Uterus (tissue), 4 donors: ENCODE measurements around the gene ACAP2. TPM values are rescaled to one million over a fixed set of nuclear protein-coding genes. Genes with fewer than 3 reads are reported as not detected.

Experiments used
- DNase-seq, 2 donors: peaks; one replicate each; pipeline ENCODE4 v3.0.0-alpha.2; 2019 to 2020
- H3K27ac ChIP-seq, 2 donors: fragments of 200-600 bp; sonication (generic); 1 replicate in 1 of 2; 2 replicates in 1 of 2; pipeline ENCODE4 v1.5.1; 2016 to 2018
- H3K27me3 ChIP-seq, 2 donors: fragments of 200-600 bp; sonication (generic); one replicate each; pipeline ENCODE4 v1.5.1; 2018 to 2019; ENCODE audit warnings: control low read depth in 1 of 2
- H3K36me3 ChIP-seq, 2 donors: fragments of 200-600 bp; sonication (generic); one replicate each; pipeline ENCODE4 v1.5.1; 2019; ENCODE audit warnings: control low read depth in 1 of 2
- H3K4me1 ChIP-seq, 2 donors: fragments of 200-600 bp; sonication (generic); one replicate each; pipeline ENCODE4 v1.5.1; 2018 to 2019; ENCODE audit warnings: control low read depth in 1 of 2
- H3K4me3 ChIP-seq, 2 donors: fragments of 200-600 bp; sonication (generic); 1 replicate in 1 of 2; 2 replicates in 1 of 2; pipeline ENCODE4 v1.5.1; 2018 to 2019; ENCODE audit warnings: mild to moderate bottlenecking in 1 of 2
- H3K9me3 ChIP-seq, 2 donors: fragments of 200-600 bp; sonication (generic); one replicate each; pipeline ENCODE4 v1.5.1; 2019; ENCODE audit warnings: control low read depth in 1 of 2
- POLR2A ChIP-seq, 2 donors: fragments of 450-650 bp; IDR thresholded peaks; one replicate each; pipeline ENCODE4 v1.6.1; 2016; ENCODE audit warnings: antibody characterized with exemption in 2 of 2, mild to moderate bottlenecking in 1 of 2, moderate library complexity in 1 of 2
- intact Hi-C: fragments of 100-400 bp; cut with DNase I; formaldehyde crosslinking; loops from one replicate; pipeline ENCODE4 v1.15.1; 2023; ENCODE audit warnings: low total_unique reads
- total RNA-seq, 4 donors: library from RNA; depleted of rRNA in 3 of 4; stranded (reverse); fragments of >200 nt in 3 of 4; gene quantifications; one replicate each; pipeline versions ENCODE4 v1.1.0 to v1.2.4, GENCODE V29; 2014 to 2023
- TF ChIP-seq, protein P1 (sequence below), 4 experiments: fragments of 200-600 bp in 2 of 4; fragments of 450-650 bp in 2 of 4; sonication (generic) in 2 of 4; IDR thresholded peaks; one replicate each; pipeline ENCODE4 v1.5.1; 2016 to 2019; ENCODE audit warnings: antibody characterized with exemption in 4 of 4, mild to moderate bottlenecking in 2 of 4, moderate library complexity in 1 of 4
- donor health status: DM: yes; HTN: yes; CAD: no.

ACAP2 gene
- total RNA-seq, 4 donors from 2014 or later: 40.3 to 140 (median 68.6) TPM

- H3K27me3 ChIP-seq: no peaks in the 10 kb centered on the region
Measured at GRCh38 chr3:195282961-195283360, 159.9 kb downstream of the ACAP2 start.

DNA sequence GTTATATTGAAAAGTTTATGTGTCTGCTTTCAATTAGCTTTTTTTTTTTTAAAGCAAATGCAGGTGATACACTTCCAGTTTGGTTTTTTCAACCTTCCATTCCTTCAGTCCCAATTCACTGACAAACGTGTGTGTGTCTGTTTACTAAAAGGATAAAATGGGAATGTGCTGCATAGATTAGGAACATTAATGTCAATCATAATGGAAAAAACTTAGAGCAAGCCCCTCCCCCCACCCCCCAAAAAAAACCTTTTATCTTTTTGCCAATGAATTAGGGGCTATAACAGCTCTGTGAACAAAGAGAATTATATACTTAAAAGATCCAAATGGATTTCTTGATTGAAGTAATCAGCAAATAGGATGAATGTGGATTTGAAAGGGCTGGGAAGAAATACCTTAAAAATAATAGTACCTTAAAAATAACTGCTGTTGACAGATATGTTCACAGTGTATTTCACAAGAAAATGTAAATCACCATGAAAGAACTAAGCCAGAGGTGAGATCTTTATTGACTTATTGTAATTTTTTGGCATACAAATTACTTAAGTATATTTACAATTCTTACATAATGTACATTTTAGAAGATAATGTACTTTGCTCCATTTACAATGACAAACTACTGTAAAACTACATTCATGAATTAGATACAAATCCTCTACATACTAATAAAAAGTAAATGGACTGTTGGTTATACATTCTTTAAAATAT lies 168.4 kb downstream of the ACAP2 start:
- TF ChIP-seq, protein P1, sequence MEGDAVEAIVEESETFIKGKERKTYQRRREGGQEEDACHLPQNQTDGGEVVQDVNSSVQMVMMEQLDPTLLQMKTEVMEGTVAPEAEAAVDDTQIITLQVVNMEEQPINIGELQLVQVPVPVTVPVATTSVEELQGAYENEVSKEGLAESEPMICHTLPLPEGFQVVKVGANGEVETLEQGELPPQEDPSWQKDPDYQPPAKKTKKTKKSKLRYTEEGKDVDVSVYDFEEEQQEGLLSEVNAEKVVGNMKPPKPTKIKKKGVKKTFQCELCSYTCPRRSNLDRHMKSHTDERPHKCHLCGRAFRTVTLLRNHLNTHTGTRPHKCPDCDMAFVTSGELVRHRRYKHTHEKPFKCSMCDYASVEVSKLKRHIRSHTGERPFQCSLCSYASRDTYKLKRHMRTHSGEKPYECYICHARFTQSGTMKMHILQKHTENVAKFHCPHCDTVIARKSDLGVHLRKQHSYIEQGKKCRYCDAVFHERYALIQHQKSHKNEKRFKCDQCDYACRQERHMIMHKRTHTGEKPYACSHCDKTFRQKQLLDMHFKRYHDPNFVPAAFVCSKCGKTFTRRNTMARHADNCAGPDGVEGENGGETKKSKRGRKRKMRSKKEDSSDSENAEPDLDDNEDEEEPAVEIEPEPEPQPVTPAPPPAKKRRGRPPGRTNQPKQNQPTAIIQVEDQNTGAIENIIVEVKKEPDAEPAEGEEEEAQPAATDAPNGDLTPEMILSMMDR (IDR thresholded peaks at IDR 0.05): no peak
- no peak for TF ChIP-seq POLR2A (IDR thresholded peaks at IDR 0.05)
- Histone ChIP-seq H3K27ac (no peak overlapping the region), H3K27me3 (no peaks in the 10 kb centered on the region), H3K4me1 (no peaks in the 10 kb centered on the region), H3K4me3 (no peak overlapping the region), H3K9me3 (no peaks in the 10 kb centered on the region), H3K36me3 (no peaks in the 10 kb centered on the region)
- intact Hi-C loops: loop anchor here (5.0 kb wide), 1 partner anchor 248 kb away; no protein-coding TSS in a partner anchor
- no peak for DNase-seq

More at GRCh38 chr3:195282961-195283360, 159.9 kb downstream of the ACAP2 start:
- H3K9me3 ChIP-seq: no peaks in the 10 kb centered on the region
- no peaks in the 10 kb centered on the region for H3K36me3 ChIP-seq
- DNase-seq: no peak
- no peak overlapping the region for H3K27ac ChIP-seq
- intact Hi-C loops: no loop called here
- TF ChIP-seq, protein P1 (IDR thresholded peaks at IDR 0.05): no peak
- no peak for TF ChIP-seq POLR2A (IDR thresholded peaks at IDR 0.05)
- no peaks in the 10 kb centered on the region for H3K4me1 ChIP-seq
- H3K4me3 ChIP-seq: no peak overlapping the region

GRCh38 chr3:195271410-195272243 lies 171.2 kb downstream of the ACAP2 start:
- Histone ChIP-seq H3K4me3 (peak overlapping the region; percentile 70 to 83), H3K4me1 (no peaks in the 10 kb centered on the region), H3K9me3 (no peaks in the 10 kb centered on the region), H3K36me3 (no peaks in the 10 kb centered on the region), H3K27me3 (no peaks in the 10 kb centered on the region), H3K27ac (peak overlapping the region; percentile 84 to 86)
- peak; percentile 83 to 89 for DNase-seq
- no peak for TF ChIP-seq POLR2A (IDR thresholded peaks at IDR 0.05)
- TF ChIP-seq, protein P1 (IDR thresholded peaks at IDR 0.05): peak; percentile 89 to 97 (median 95)
- intact Hi-C loops: loop anchor here (5.0 kb wide), 1 partner anchor 251 kb away; no protein-coding TSS in a partner anchor

- Histone ChIP-seq H3K4me3 (peak within 1 kb of the TSS; percentile 70 to 83), H3K9me3 (no peaks in the 10 kb centered on the region), H3K27ac (peak within 1 kb of the TSS; percentile 84 to 86), H3K27me3 (no peaks in the 10 kb centered on the region), H3K36me3 (no peaks in the 10 kb centered on the region), H3K4me1 (no peaks in the 10 kb centered on the region)
- peak in 1 of 2 donors; percentile 36 for TF ChIP-seq POLR2A (IDR thresholded peaks at IDR 0.05)
- TF ChIP-seq, protein P1 (IDR thresholded peaks at IDR 0.05): peak; percentile 44 to 77 (median 62)
- peak; percentile 83 to 90 for DNase-seq
- intact Hi-C loops: loop anchor here (5.0 kb wide), 1 partner anchor 251 kb away; no protein-coding TSS in a partner anchor
Measured at GRCh38 chr3:195270817-195271409, 171.9 kb downstream of the ACAP2 start, which contains the start of gene XXYLT1. Gene XXYLT1 (minus strand): TSS chr3:195271159. CDS start chr3:195271058, 101 bp downstream.
